WTC11 (cell line): ENCODE data around the gene ZFX. TPM values are rescaled to one million over a fixed set of nuclear protein-coding genes. Genes with fewer than 3 reads are reported as not detected.
"Not testable (repeated sequence)": the region's sequence is repeated elsewhere in the genome, so short reads cannot be mapped to it uniquely, and the experiment has no call there.

ENCODE experiments used
- ATAC-seq: fragments of 200-7000 bp; cut with Tn5 transposase; 2 replicates; pipeline ENCODE4 v1.10.0; 2021; ENCODE audit warnings: mild to moderate bottlenecking, moderate library complexity
- CTCF ChIA-PET: fragments of 300-600 bp; sonication (Branson Sonifier 250); formaldehyde crosslinking; loops from one replicate; lab custom pipeline; 2021; ENCODE audit warnings: antibody characterized with exemption; lab: Charles Lee
- POLR2A ChIA-PET: fragments of 350-600 bp; sonication (Branson Sonifier 250); formaldehyde crosslinking; loops from one replicate; lab custom pipeline; 2021; ENCODE audit warnings: antibody characterized with exemption; lab: Charles Lee
- DNase-seq: peaks from one replicate; pipeline ENCODE4 v3.0.0; 2021; ENCODE audit warnings: low spot score
- H3K27ac Mint-ChIP-seq: 2 replicates; pipeline ENCODE4 v1.8.0; 2021; ENCODE audit warnings: mixed read lengths
- H3K27me3 Mint-ChIP-seq: 2 replicates; pipeline ENCODE4 v1.8.0; 2021; ENCODE audit warnings: low read depth, mild to moderate bottlenecking, moderate library complexity, mixed read lengths
- H3K36me3 Mint-ChIP-seq: 2 replicates; pipeline ENCODE4 v1.8.0; 2021; ENCODE audit warnings: mixed read lengths
- H3K4me1 Mint-ChIP-seq: 2 replicates; pipeline ENCODE4 v1.8.0; 2022; ENCODE audit warnings: mixed read lengths
- H3K4me3 Mint-ChIP-seq: 2 replicates; pipeline ENCODE4 v1.8.0; 2021; ENCODE audit warnings: mild to moderate bottlenecking, moderate library complexity, mixed read lengths
- H3K9me3 Mint-ChIP-seq: 2 replicates; pipeline ENCODE4 v1.8.0; 2021; ENCODE audit warnings: mixed read lengths
- AFF4 ChIP-seq: sonication (generic); formaldehyde crosslinking; IDR thresholded peaks from 2 replicates; pipeline ENCODE4 v1.8.1; 2023; ENCODE audit warnings: mild to moderate bottlenecking, missing genetic modification reagents, borderline replicate concordance
- ETV6 ChIP-seq: sonication (generic); formaldehyde crosslinking; IDR thresholded peaks from 2 replicates; pipeline ENCODE4 v1.8.1; 2022; ENCODE audit warnings: mild to moderate bottlenecking, missing genetic modification reagents
- FOXJ3 ChIP-seq: sonication (generic); formaldehyde crosslinking; IDR thresholded peaks from 2 replicates; pipeline ENCODE4 v1.9.0; 2021; ENCODE audit warnings: missing genetic modification reagents, mild to moderate bottlenecking, borderline replicate concordance
- FOXK1 ChIP-seq: sonication (generic); formaldehyde crosslinking; IDR thresholded peaks from 2 replicates; pipeline ENCODE4 v1.8.0; 2022; ENCODE audit warnings: mild to moderate bottlenecking, moderate library complexity, missing genetic modification reagents
- IRF2 ChIP-seq: sonication (generic); formaldehyde crosslinking; IDR thresholded peaks from 2 replicates; pipeline ENCODE4 v1.8.0; 2022; ENCODE audit warnings: low read depth, missing genetic modification reagents, borderline replicate concordance
- MYBL2 ChIP-seq: sonication (generic); formaldehyde crosslinking; IDR thresholded peaks from 2 replicates; pipeline ENCODE4 v1.8.1; 2023; ENCODE audit warnings: mild to moderate bottlenecking, moderate library complexity, missing genetic modification reagents
- NR2C2 ChIP-seq: sonication (generic); formaldehyde crosslinking; IDR thresholded peaks from 2 replicates; pipeline ENCODE4 v1.8.0; 2022; ENCODE audit warnings: mild to moderate bottlenecking, missing genetic modification reagents
- OVOL2 ChIP-seq: fragments of 250-450 bp; sonication (Bioruptor Pico); IDR thresholded peaks from 2 replicates; pipeline ENCODE4 v1.9.0; 2021; ENCODE audit warnings: mild to moderate bottlenecking, borderline replicate concordance
- PRDM15 ChIP-seq: sonication (generic); formaldehyde crosslinking; IDR thresholded peaks from 2 replicates; pipeline ENCODE4 v1.8.0; 2022; ENCODE audit warnings: missing genetic modification reagents
- PRRX2 ChIP-seq: fragments of 250-450 bp; sonication (Bioruptor Pico); IDR thresholded peaks from 2 replicates; pipeline ENCODE4 v1.8.0; 2021; ENCODE audit warnings: mild to moderate bottlenecking
- SMAD4 ChIP-seq: sonication (generic); formaldehyde crosslinking; IDR thresholded peaks from 2 replicates; pipeline ENCODE4 v1.8.0; 2022; ENCODE audit warnings: mild to moderate bottlenecking, missing genetic modification reagents
- TCF7 ChIP-seq: sonication (generic); formaldehyde crosslinking; IDR thresholded peaks from 2 replicates; pipeline ENCODE4 v1.8.0; 2022; ENCODE audit warnings: mild to moderate bottlenecking, low read depth, missing genetic modification reagents, moderate library complexity
- USF2 ChIP-seq: sonication (generic); formaldehyde crosslinking; IDR thresholded peaks from 2 replicates; pipeline ENCODE4 v1.8.1; 2023; ENCODE audit warnings: mild to moderate bottlenecking, missing genetic modification reagents, moderate library complexity
- ZMAT4 ChIP-seq: fragments of 250-450 bp; sonication (Bioruptor Pico); IDR thresholded peaks from 2 replicates; pipeline ENCODE4 v1.9.0; 2021; ENCODE audit warnings: mild to moderate bottlenecking
- ZNF121 ChIP-seq: sonication (generic); formaldehyde crosslinking; IDR thresholded peaks from 2 replicates; pipeline ENCODE4 v1.8.0; 2023; ENCODE audit warnings: missing genetic modification reagents
- ZNF219 ChIP-seq: sonication (generic); formaldehyde crosslinking; IDR thresholded peaks from 2 replicates; pipeline ENCODE4 v1.8.0; 2023; ENCODE audit warnings: missing genetic modification reagents, mild to moderate bottlenecking, borderline replicate concordance
- ZNF232 ChIP-seq: sonication (generic); formaldehyde crosslinking; IDR thresholded peaks from 2 replicates; pipeline ENCODE4 v1.8.0; 2022; ENCODE audit warnings: mild to moderate bottlenecking, missing genetic modification reagents
- ZNF317 ChIP-seq: sonication (generic); formaldehyde crosslinking; IDR thresholded peaks from 2 replicates; pipeline ENCODE4 v1.8.1; 2023; ENCODE audit warnings: low read depth, mild to moderate bottlenecking, moderate library complexity, missing genetic modification reagents, borderline replicate concordance
- ZNF423 ChIP-seq: fragments of 250-450 bp; sonication (Bioruptor Pico); IDR thresholded peaks from 2 replicates; pipeline ENCODE4 v2.1.2; 2022; ENCODE audit warnings: mild to moderate bottlenecking, moderate library complexity
- ZNF671 ChIP-seq: fragments of 250-450 bp; sonication (Bioruptor Pico); IDR thresholded peaks from 2 replicates; pipeline ENCODE4 v1.8.0; 2021; ENCODE audit warnings: mild to moderate bottlenecking
- ZSCAN18 ChIP-seq: fragments of 250-450 bp; sonication (Bioruptor Pico); IDR thresholded peaks from 2 replicates; pipeline ENCODE4 v2.1.2; 2022; ENCODE audit warnings: mild to moderate bottlenecking, moderate library complexity
- total RNA-seq: library from RNA; stranded (reverse); gene quantifications from 3 replicates; pipeline ENCODE4 v1.2.3, GENCODE V29; 2021
- TF ChIP-seq, protein P1 (sequence below): sonication (generic); formaldehyde crosslinking; IDR thresholded peaks from 2 replicates; pipeline ENCODE4 v1.8.1; 2022; ENCODE audit warnings: mild to moderate bottlenecking, missing genetic modification reagents, moderate library complexity, borderline replicate concordance

ZFX gene
- total RNA-seq, 1 experiment from 2014 or later, result 19.3 TPM

GRCh38 chrX:24133312-24133711, 16.2 kb upstream of the ZFX start:
- no peak for TF ChIP-seq USF2 (CRISPR knock-in tag)
- TF ChIP-seq FOXJ3, result no peak
- no peak for TF ChIP-seq ZNF423
- no peak for TF ChIP-seq ZNF219 (CRISPR knock-in tag)
- TF ChIP-seq, protein P1, sequence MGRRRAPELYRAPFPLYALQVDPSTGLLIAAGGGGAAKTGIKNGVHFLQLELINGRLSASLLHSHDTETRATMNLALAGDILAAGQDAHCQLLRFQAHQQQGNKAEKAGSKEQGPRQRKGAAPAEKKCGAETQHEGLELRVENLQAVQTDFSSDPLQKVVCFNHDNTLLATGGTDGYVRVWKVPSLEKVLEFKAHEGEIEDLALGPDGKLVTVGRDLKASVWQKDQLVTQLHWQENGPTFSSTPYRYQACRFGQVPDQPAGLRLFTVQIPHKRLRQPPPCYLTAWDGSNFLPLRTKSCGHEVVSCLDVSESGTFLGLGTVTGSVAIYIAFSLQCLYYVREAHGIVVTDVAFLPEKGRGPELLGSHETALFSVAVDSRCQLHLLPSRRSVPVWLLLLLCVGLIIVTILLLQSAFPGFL (CRISPR knock-in tag), result no peak
- no peak for TF ChIP-seq ZMAT4 (CRISPR knock-in tag)
- no peak for TF ChIP-seq FOXK1 (CRISPR knock-in tag)
- no peak for TF ChIP-seq PRDM15 (CRISPR knock-in tag)
- TF ChIP-seq ZNF121 (CRISPR knock-in tag), result no peak
- TF ChIP-seq PRRX2 (CRISPR knock-in tag), result no peak
- TF ChIP-seq ETV6 (CRISPR knock-in tag), result no peak
- no peak for TF ChIP-seq AFF4 (CRISPR knock-in tag)
- no peak for TF ChIP-seq NR2C2
- H3K36me3 Mint-ChIP-seq, result no peaks in the 10 kb centered on the region
- no peaks in the 10 kb centered on the region for H3K9me3 Mint-ChIP-seq
- DNase-seq (no peak), ATAC-seq (no peak)
- H3K4me1 Mint-ChIP-seq, result peaks cover 14% of the 10 kb centered on the region
- H3K27ac Mint-ChIP-seq, result no peak overlapping the region
- ChIA-PET CTCF (no interaction called here), POLR2A (no interaction called here)
- H3K27me3 Mint-ChIP-seq, result no peaks in the 10 kb centered on the region
- H3K4me3 Mint-ChIP-seq, result no peak overlapping the region

GRCh38 chrX:24135768-24136167, 13.8 kb upstream of the ZFX start:
- CTCF ChIA-PET, H3K9me3 Mint-ChIP-seq, DNase-seq, H3K27ac Mint-ChIP-seq, H3K27me3 Mint-ChIP-seq, H3K4me1 Mint-ChIP-seq, H3K36me3 Mint-ChIP-seq, POLR2A ChIA-PET, ATAC-seq, H3K4me3 Mint-ChIP-seq: not testable (repeated sequence)

DNA sequence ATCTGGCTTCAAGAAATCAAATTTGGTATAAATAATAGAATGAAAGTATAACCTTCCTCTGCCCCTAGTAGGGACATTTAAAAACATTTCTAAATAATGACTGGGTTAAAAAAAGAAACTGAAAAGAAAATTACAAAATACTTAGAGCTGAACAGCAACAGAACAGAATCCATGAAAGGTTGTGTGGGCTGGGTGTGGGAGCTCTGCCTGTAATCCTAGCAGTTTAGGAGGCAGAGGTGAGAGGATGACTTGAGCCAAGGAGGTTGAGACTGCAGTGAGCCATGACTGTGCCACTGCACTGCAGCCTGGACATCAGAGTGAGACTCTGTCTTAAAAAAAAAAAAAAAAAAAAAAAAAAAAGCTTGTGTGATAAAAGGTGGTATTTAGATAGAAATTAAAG, 12.3 kb upstream of the ZFX start:
- ChIA-PET POLR2A (no interaction called here), CTCF (no interaction called here)
- H3K36me3 Mint-ChIP-seq, result no peaks in the 10 kb centered on the region
- H3K4me3 Mint-ChIP-seq, result no peak overlapping the region
- no peaks in the 10 kb centered on the region for H3K9me3 Mint-ChIP-seq
- peaks cover 7% of the 10 kb centered on the region; the same call in 1 of the 2 replicates for H3K4me1 Mint-ChIP-seq
- DNase-seq (no peak), ATAC-seq (no peak)
- no peak overlapping the region for H3K27ac Mint-ChIP-seq
- H3K27me3 Mint-ChIP-seq, result no peaks in the 10 kb centered on the region
- TF ChIP-seq, protein P1 (CRISPR knock-in tag), result no peak
- TF ChIP-seq SMAD4 (no peak), ZNF317 (CRISPR knock-in tag) (no peak), TCF7 (CRISPR knock-in tag) (no peak), OVOL2 (CRISPR knock-in tag) (no peak), ZNF671 (CRISPR knock-in tag) (no peak), ZSCAN18 (CRISPR knock-in tag) (no peak), IRF2 (CRISPR knock-in tag) (no peak), ZNF232 (CRISPR knock-in tag) (no peak), MYBL2 (CRISPR knock-in tag) (no peak)
